ENCODE measurements around the gene PHF5A.
"Not testable (repeated sequence)": the region's sequence is repeated elsewhere in the genome, so short reads cannot be mapped to it uniquely, and the experiment has no call there.

- not testable (repeated sequence) for TF ChIP-seq CTCF (IDR thresholded peaks at IDR 0.05; ENCODE audit: low read length); EZH2 (optimal IDR thresholded peaks at IDR 0.05; ENCODE audit: low read depth, low read length)
These were observed 28.0 kb downstream of the PHF5A start for GRCh38 chr22:41440511-41440910.

Measured in MM.1S (cell line).